G401.6 (cell line): Measurements from ENCODE around the gene MXRA8.

Experiments
- FAIRE-seq: peaks from 2 replicates; lab custom pipeline; 2012; peaks lifted over from hg19 to GRCh38; lab: Jason Lieb, UNC

MXRA8 gene

GRCh38 chr1:1348420-1349255 lies 9.7 kb downstream of the MXRA8 start:
- FAIRE-seq: no peak

DNA sequence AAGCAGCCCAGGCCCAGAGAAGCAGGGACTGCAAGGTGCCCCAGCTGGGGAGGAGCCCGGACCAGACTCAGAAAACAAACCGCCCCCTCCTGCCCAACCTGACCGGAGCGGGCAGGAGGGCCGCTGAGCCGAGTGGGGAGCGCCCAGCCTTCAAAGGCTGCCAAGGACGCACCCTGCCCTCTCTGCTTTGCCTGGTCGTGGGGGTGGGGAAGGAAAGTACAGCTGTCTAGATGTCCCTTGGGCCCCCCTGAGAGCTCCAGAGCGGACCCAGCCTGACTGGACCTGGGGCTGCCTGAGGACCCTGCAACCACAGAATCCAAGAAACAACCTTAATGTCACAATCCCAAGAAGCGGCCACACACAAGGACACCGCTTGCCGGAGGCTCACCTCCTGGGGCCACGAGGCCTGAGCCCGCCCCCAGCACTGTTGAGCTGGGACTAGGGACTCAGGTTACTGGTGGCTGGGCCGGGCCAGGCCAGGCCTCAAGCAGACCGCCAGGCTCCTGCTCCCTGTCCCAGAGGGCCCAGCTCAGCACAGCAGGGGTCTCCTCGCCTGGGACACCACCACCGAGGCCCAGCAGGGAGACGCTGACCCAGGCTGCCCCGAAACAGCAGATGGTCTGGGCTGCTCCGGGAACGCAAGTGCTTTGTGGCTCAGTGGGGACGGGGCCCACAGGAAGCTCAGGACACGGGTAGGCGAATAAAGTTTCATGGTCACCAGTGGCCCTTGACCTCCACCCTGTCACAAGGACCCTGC lies 10.5 kb downstream of the MXRA8 start:
- FAIRE-seq: no peak

DNA sequence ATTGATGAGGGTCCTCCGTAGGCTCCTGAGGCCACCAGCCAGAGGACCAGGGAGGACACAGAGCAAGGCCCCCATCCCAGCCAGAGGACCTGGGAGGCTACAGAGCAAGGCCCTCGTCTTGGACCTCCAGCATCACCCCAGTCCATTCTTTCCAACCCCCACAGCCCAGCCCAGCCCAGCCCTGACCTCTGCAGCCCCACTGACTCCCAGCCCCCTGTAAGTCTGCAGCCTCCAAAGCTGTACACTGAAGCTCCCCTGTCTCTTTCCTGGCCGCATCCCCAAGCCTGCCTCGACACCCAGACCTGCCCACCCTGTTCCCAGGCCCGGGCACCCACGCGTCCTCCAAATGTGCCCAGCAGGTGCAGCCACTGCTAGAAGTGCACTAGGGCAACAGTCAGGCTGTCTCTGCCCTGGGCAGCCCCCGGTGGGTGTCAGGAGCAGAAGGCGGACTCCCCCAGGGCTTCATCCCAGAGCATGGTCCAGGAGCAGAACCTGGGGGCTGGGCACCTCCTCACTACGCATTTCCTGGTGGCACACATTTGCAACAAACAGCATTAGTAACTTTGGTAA lies 11.2 kb downstream of the MXRA8 start:
- FAIRE-seq: no peak

DNA sequence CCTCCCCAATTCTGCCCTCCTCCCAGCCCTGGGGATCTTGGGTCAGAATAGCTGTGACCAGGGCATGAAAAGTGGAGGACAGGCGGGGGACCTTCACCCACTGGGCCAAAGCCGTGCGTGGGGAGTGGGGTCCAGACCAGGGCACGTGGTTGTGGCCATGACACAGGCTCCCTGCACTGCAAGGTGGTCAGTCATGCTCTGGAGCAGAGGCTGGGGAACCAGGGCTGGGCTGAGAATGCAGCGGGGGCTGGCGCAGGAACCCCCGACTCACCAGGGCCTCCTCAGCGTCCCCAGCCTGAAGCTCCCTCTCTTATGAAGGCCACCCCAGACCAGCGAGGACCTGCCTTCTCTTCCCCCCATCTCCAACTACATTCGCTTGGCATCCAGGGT lies 11.9 kb downstream of the MXRA8 start:
- FAIRE-seq: no peak

DNA sequence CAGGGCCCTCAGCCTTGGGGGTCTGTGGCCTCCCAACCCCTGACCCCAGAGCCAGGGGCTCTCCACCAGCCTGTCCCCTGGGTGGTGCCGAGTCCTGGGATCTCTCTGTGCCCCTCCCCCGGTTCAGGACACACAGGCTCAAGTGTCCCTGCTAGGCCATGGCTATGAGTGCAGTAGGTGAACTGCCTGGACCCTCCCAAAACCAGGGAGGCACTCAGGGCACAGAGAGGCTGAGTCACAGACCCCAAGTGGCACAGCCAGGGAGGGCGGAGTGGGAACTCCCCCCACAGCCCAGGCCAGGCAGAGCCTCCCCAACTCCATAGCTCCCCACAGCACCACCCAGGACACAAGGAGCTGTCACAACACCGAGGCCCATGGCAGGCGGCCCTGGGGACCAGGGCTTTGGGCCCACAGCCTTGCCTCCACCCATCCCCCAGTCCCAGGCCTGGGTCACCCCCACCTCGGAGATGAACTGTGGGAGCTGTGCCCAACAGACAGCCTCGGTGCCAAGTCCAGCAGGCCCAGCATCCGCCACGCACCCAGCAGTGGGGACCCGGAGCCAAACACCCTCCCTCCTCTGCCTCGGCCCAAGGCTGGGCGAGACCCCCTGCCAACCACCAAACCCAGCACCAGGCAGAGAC lies 12.4 kb downstream of the MXRA8 start:
- no peak for FAIRE-seq

GRCh38 chr1:1345384-1345783 lies 13.0 kb downstream of the MXRA8 start:
- FAIRE-seq: no peak

DNA sequence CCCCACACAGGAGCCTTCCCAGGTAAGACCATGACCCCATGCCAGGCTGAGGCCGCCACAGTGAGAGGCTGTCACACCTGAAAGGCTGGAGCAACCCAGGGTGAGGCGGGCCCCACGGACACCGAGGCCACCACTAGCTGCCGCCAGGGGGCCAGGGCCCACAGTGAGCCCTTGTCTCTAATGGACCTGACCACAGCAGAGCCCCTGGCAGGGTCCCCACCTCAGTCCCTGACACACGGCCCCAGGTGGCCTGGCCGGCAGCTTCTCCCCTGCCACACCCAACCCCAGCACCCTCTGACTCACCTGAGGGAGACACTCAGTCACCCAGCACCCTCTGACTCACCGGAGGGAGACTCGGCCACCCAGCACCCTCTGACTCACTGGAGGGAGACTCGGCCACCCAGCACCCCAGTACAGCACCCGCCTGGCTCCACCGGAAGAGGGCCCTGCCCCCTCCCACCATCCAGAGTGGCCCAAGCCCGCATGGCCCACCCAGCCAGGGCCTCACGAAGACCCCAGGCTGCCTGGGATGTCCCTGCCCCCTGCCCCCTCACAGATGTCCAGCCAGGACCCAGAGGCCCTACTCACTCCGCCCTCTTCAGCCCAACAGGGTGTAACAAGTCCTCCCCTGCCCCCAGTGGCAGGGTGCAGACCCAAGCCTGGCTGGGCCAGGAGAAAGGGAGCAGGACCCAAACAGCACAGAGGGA lies 13.5 kb downstream of the MXRA8 start:
- FAIRE-seq: no peak

GRCh38 chr1:1343811-1344421 lies 14.4 kb downstream of the MXRA8 start:
- FAIRE-seq: no peak

- FAIRE-seq: no peak
Observed at GRCh38 chr1:1342584-1343115, 15.7 kb downstream of the MXRA8 start.

DNA sequence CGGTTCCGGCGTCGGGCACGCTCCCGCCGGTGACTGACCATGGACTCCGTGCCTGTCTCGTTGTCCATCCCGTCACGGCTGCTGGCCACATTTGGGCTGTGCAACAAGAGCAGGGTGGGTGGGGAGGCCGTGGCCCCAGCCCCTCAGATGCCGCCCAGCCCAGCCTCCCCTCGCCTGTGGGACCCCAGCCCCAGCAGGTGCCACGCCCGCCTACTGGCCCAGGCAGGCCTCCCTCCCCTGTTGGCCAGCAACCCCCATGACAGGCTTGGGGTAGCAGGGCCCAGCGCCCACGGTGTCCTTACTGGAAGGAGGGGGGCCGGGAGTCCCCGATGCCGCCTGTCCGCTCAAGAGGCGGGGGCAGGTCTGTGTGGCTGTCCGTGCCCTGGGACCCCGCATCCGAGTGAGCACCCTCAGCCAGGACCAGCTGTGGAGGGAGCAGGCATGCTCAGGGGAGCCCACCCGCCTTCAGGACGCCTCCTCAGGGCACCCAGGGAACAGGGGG lies 16.2 kb downstream of the MXRA8 start:
- no peak for FAIRE-seq

DNA sequence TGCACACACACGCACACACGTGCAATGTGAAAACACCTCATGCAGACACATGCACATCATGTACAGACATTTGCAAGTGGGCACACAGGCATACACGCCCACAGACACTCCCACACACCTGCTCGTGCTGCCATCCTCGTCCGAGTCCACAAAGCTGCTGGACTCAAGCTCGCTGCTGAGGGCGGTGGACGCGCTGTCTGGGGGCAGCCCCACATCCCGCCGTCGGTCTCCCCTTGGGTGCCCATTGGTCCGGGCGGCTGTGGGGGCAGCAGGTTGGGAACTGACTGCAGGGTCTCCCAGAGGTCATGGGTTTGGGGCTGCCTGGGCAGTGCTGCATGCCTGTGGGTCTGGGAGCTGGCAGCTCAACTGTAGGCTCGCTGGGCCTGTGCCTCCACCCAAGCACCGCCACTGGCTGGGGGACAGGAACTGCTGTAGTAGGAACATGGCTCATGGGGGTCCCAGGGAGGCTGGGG lies 16.8 kb downstream of the MXRA8 start:
- FAIRE-seq: no peak

DNA sequence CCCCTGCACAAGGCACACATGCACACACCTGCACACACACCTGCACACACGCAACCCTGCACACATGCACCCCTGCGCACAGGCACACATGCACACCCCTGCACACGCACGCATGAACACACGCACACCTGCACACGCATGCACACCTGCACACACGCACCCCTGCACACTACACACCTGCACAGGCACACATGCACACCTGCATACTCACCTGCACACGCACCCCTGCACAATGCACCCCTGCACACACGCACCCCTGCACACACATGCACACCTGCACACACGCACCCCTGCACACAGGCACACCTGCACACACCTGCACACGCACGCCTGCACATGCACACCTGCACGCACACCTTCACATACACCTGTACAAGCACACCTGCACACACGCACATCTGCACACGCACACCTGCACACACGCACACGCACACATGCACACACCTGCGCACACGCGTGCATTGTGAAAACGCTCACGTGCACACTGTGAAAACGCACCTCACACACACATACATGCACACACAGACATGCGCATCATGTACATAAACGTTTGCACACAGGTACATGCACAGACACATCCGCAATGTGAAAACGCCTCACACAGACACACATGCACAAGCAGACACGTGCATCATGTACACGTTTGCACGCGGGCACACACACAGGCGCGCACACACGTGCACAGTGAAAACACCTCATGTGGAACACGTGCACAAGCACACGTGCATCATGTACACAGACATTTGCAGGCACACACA lies 17.4 kb downstream of the MXRA8 start:
- no peak for FAIRE-seq

DNA sequence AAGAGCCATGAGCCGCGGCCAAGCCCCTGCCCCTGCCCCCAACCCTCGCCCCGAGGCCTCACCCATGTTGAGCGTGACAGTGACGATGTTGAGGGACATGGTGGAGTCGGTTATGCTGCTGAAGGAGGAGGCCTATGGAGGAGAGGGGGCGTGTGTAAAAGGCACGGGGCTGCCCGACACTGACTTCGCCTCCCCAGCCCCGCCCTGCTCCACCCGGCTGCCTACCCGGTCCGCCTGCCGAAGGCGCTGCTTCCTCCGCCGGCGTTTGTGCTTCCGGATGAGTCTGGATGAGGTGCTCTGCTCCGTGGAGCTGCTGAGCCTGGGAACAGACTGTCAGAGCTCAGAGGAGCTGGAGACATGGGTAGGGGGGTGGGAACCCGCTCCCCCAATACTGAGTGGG lies 18.2 kb downstream of the MXRA8 start:
- FAIRE-seq: no peak

DNA sequence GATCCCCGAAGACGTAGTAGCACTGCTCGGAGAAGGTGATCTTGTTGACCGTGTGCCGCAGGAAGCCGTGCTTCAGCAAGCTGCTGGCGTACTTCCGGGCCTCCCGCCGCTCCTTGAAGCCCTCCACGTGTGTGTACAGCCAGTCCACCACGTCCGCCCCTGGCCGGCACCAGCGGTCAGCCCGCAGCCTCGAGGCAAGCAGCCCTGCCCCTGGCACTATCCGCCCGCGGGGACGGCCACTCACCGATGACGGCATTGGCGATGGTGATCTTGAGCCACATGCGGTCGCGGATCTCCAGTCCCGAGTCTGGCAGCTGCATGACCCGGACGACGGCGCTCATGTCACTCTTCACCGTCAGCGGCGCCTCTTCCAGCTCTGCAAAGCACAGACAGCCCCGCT lies 20.1 kb downstream of the MXRA8 start:
- FAIRE-seq: no peak

DNA sequence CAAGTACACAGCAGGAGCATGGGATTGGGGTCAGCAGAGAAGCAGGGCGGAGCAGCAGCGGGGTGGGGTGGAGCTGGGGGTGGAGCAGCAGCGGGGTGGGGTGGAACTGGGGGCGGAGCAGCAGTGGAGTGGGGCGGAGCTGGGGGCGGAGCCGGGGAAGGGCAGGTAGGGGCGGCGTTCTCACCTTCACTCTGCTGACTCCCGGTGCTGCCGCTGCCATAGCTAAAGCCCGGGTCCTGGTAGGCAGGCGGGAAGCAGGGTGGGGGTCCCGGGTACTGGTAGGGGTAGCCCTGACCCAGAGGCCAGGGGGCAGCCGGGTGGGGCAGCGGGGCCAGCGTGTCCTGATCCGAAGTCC lies 20.6 kb downstream of the MXRA8 start:
- no peak for FAIRE-seq

GRCh38 chr1:1336931-1337792 lies 21.2 kb downstream of the MXRA8 start:
- FAIRE-seq: no peak

- FAIRE-seq: no peak
Observed at GRCh38 chr1:1336446-1336845, 21.9 kb downstream of the MXRA8 start.

DNA sequence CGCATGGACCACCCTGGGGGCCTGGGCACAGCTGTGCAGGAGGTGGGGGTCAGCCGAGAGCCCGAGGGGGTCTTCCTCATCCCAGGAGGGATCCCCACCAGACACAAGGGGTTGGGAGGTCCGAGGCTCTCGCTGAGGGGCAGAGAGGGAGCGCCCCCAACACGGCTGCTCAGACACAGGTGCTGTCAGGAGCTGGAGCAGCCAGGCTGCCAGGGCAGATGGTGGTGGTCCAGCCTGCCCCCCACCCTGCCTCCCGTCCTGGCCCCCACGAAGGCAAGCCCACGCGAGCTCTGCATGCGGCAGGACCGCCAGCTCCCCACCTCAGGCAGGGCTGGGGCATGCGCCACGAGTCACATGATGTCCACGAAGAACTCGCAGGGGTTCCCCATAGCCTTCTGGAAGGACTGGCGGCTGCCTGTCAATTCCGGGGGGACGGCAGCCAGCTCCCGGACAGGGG lies 22.5 kb downstream of the MXRA8 start:
- no peak for FAIRE-seq

- FAIRE-seq: no peak
Observed at GRCh38 chr1:1335283-1335682, 23.1 kb downstream of the MXRA8 start.
